ENCODE measurements around the gene CARS1.

The CARS1 gene

DNA sequence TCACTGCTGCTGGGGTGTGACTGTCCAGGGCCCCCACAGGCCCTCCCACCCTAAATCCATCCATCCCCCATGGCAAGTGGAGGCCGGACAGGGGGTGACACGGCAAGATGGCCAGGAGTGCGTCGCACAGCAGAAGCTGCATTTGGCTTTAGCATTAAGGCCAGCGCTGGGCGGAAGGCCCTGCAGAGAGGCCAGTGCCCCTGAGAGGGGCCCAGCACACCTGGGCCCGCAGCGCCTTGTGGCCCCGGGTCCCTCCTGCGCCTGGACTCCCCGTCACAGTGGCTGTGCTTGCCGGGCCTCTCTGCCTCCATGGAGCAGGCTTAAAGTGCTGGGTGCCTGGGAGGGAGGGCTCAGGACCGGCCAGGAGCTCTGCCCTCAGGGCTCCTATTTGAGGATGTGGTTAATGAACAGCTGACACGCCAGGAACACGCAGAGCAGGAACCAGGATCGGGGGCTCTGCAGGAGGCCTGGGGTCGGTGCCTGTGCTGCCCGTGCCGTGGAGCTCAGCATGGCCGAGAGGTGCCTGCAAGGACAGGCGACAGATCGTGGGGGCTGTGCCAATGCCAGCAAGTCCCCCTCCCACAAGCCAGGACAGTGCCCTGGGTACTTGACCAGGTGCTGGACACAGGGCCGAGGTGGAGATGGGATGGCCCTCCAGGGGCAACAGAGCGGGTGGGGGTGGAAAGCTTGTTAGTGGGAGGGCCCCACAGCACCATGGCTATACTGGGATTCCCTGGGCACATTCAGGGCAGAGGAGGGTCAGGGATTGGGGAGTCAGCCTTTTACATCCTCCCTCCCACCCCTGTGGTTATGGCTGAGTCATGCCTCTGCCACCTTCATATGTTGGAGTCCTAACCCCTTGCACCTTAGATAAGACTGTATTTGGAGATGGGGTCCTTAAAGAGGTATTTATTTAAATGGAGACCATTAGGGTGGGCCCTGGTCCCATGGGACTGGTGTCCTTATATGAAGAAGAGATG lies 30.9 kb upstream of the CARS1 start:
- H3K9ac ChIP-seq (ENCODE audit: insufficient read length, low read depth) = peak overlapping the region; percentile 21
- no peaks in the 10 kb centered on the region for H3K9me3 ChIP-seq (ENCODE audit: insufficient read depth, low read length)
- peaks cover 3% of the 10 kb centered on the region for H3K27me3 ChIP-seq (ENCODE audit: insufficient read depth, insufficient read length)
- peaks cover 22% of the 10 kb centered on the region for H3K4me1 ChIP-seq (ENCODE audit: insufficient read depth, insufficient read length)
- no peak overlapping the region for H3K4me3 ChIP-seq (ENCODE audit: insufficient read length, low read depth)
- TF ChIP-seq ZNF274 (IDR thresholded peaks at IDR 0.05; ENCODE audit: low read depth, low read length) = no peak
- no peak for TF ChIP-seq YY1 (IDR thresholded peaks at IDR 0.05; ENCODE audit: insufficient read depth, insufficient read length)
- no peak for TF ChIP-seq SUZ12 (IDR thresholded peaks at IDR 0.05; ENCODE audit: extremely low read depth, insufficient read depth, insufficient read length)
- no peak for DNase-seq (ENCODE audit: low read depth, low spot score)
- peaks cover 30% of the 10 kb centered on the region for H3K36me3 ChIP-seq (ENCODE audit: insufficient read depth, insufficient read length, low read length)

DNA sequence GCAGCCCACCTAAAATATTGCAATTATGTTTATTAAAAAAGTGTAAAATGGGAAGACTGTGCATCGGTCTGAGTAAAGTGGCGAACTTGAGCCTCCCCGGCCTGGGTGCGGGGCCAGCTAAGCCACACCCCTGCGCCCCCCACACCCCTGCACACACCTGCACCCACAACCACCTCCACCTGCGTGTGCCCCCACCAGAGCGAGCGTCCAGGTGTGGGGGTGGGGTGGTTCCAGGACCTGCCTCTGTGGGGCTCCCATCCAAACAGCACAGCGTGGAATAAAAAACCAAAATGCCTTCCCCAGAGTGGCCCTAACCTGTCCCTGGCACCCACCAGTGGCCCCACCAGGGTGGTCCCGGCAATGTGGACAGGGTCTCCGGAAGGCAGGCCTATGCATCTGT lies 30.1 kb upstream of the CARS1 start:
- Histone ChIP-seq H3K36me3 (ENCODE audit: insufficient read depth, insufficient read length, low read length) (peaks cover 22% of the 10 kb centered on the region), H3K4me1 (ENCODE audit: insufficient read depth, insufficient read length) (peaks cover 15% of the 10 kb centered on the region), H3K4me3 (ENCODE audit: insufficient read length, low read depth) (no peak overlapping the region), H3K27me3 (ENCODE audit: insufficient read depth, insufficient read length) (peaks cover 3% of the 10 kb centered on the region), H3K9me3 (ENCODE audit: insufficient read depth, low read length) (no peaks in the 10 kb centered on the region), H3K9ac (ENCODE audit: insufficient read length, low read depth) (no peak overlapping the region)
- DNase-seq (ENCODE audit: low read depth, low spot score) = no peak
- TF ChIP-seq ZNF274 (IDR thresholded peaks at IDR 0.05; ENCODE audit: low read depth, low read length) = no peak
- no peak for TF ChIP-seq SUZ12 (IDR thresholded peaks at IDR 0.05; ENCODE audit: extremely low read depth, insufficient read depth, insufficient read length)
- no peak for TF ChIP-seq YY1 (IDR thresholded peaks at IDR 0.05; ENCODE audit: insufficient read depth, insufficient read length)

DNA sequence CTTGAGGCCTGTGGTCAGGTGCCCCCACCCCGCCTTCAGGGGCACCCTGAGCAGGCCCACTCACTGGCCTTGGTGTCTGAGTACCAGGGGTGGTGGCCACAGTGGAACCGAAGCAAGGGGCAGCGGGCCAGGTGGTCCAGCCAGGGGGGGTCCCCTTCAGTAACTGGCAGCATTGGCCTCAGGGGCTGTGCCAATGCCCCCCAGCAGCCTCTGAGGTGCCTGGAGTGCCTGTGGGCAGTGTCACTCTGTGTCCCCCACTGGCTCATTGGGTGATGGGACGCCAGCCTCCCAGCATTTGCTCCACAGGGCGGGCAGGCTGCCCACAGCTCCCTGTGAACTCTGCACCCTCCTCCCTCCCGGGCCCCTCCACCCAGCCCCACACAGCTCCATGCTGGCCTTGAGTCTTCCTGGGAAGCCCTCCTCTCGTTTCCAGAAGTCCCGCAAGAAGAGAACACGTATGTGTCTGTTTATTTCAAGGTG lies 29.5 kb upstream of the CARS1 start:
- Histone ChIP-seq H3K9ac (ENCODE audit: insufficient read length, low read depth) (no peak overlapping the region), H3K4me1 (ENCODE audit: insufficient read depth, insufficient read length) (peaks cover 10% of the 10 kb centered on the region), H3K4me3 (ENCODE audit: insufficient read length, low read depth) (no peak overlapping the region), H3K36me3 (ENCODE audit: insufficient read depth, insufficient read length, low read length) (peaks cover 21% of the 10 kb centered on the region), H3K27me3 (ENCODE audit: insufficient read depth, insufficient read length) (peaks cover 3% of the 10 kb centered on the region), H3K9me3 (ENCODE audit: insufficient read depth, low read length) (no peaks in the 10 kb centered on the region)
- no peak for DNase-seq (ENCODE audit: low read depth, low spot score)
- TF ChIP-seq YY1 (IDR thresholded peaks at IDR 0.05; ENCODE audit: insufficient read depth, insufficient read length) = no peak
- TF ChIP-seq ZNF274 (IDR thresholded peaks at IDR 0.05; ENCODE audit: low read depth, low read length) = no peak
- no peak for TF ChIP-seq SUZ12 (IDR thresholded peaks at IDR 0.05; ENCODE audit: extremely low read depth, insufficient read depth, insufficient read length)

DNA sequence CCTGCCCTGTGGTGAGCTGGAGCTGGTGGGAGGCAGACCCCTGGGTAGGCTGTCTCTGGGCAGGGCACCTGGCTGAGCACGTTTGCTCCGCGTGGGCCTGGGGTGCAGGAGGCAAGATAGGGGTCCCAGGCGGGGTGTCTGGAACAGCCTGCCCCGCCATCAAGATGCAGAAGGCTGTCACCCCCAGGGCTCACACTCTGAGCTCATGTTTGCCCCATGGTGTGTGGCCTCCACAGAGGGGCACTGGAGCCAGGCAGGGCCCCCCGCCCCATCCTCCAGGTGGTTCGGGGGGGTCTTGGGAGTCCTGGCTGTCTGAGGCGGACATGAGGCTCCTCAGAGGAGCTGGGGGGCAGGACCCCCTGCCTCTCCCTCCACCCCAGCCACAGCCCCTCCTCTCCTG lies 28.9 kb upstream of the CARS1 start:
- Histone ChIP-seq H3K27me3 (ENCODE audit: insufficient read depth, insufficient read length) (peaks cover 3% of the 10 kb centered on the region), H3K9me3 (ENCODE audit: insufficient read depth, low read length) (no peaks in the 10 kb centered on the region), H3K4me3 (ENCODE audit: insufficient read length, low read depth) (no peak overlapping the region), H3K36me3 (ENCODE audit: insufficient read depth, insufficient read length, low read length) (peaks cover 19% of the 10 kb centered on the region), H3K9ac (ENCODE audit: insufficient read length, low read depth) (no peak overlapping the region), H3K4me1 (ENCODE audit: insufficient read depth, insufficient read length) (peaks cover 5% of the 10 kb centered on the region)
- no peak for DNase-seq (ENCODE audit: low read depth, low spot score)
- no peak for TF ChIP-seq ZNF274 (IDR thresholded peaks at IDR 0.05; ENCODE audit: low read depth, low read length)
- TF ChIP-seq SUZ12 (IDR thresholded peaks at IDR 0.05; ENCODE audit: extremely low read depth, insufficient read depth, insufficient read length) = no peak
- no peak for TF ChIP-seq YY1 (IDR thresholded peaks at IDR 0.05; ENCODE audit: insufficient read depth, insufficient read length)

DNA sequence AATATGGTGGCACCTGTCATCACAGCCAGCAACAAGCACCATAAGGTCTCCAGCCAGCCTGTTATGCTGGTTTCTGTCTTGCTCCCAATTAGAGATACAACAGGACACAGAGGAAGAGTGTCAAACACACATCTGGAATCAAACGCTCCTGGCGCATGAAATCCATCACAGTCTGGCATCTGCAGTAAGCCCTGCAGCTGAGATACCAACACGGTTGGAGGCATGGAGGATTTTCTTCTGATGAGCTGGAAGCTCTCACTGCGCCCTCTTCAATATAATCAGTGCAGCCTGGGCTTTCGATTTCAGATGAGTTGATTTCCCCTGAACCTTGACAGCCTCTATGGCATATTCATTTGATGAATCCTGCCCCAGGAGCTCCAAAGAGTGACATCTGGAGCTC lies 27.8 kb upstream of the CARS1 start:
- Histone ChIP-seq H3K4me1 (ENCODE audit: insufficient read depth, insufficient read length) (peaks cover 5% of the 10 kb centered on the region), H3K9ac (ENCODE audit: insufficient read length, low read depth) (no peak overlapping the region), H3K4me3 (ENCODE audit: insufficient read length, low read depth) (no peak overlapping the region), H3K36me3 (ENCODE audit: insufficient read depth, insufficient read length, low read length) (peaks cover 9% of the 10 kb centered on the region), H3K27me3 (ENCODE audit: insufficient read depth, insufficient read length) (peaks cover 3% of the 10 kb centered on the region), H3K9me3 (ENCODE audit: insufficient read depth, low read length) (no peaks in the 10 kb centered on the region)
- no peak for DNase-seq (ENCODE audit: low read depth, low spot score)
- TF ChIP-seq YY1 (IDR thresholded peaks at IDR 0.05; ENCODE audit: insufficient read depth, insufficient read length) (no peak), ZNF274 (IDR thresholded peaks at IDR 0.05; ENCODE audit: low read depth, low read length) (no peak), SUZ12 (IDR thresholded peaks at IDR 0.05; ENCODE audit: extremely low read depth, insufficient read depth, insufficient read length) (no peak)

DNA sequence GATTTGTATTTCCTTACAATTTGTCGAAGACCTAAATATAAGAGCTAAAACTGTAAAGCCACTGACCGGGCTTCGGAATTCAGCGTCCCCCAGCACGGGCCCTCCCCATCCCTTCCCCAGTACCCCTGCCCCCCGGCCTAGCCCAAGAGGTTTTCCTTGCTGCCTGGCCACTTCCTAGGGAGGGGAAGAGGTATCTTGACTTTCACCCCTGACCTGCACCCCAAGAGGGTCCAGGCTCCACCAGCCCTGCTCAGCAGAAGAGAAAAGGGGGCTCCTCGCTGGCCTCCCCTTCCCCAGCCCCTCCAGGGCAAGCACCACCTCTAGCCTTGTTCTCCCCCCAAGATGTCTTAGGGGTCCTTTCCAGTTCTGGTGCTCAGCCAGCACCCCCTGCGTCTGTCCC lies 26.1 kb upstream of the CARS1 start:
- Histone ChIP-seq H3K9ac (ENCODE audit: insufficient read length, low read depth) (no peak overlapping the region), H3K4me3 (ENCODE audit: insufficient read length, low read depth) (no peak overlapping the region), H3K36me3 (ENCODE audit: insufficient read depth, insufficient read length, low read length) (no peaks in the 10 kb centered on the region), H3K27me3 (ENCODE audit: insufficient read depth, insufficient read length) (peaks cover 3% of the 10 kb centered on the region), H3K4me1 (ENCODE audit: insufficient read depth, insufficient read length) (peaks cover 5% of the 10 kb centered on the region), H3K9me3 (ENCODE audit: insufficient read depth, low read length) (no peaks in the 10 kb centered on the region)
- TF ChIP-seq YY1 (IDR thresholded peaks at IDR 0.05; ENCODE audit: insufficient read depth, insufficient read length) = no peak
- no peak for TF ChIP-seq SUZ12 (IDR thresholded peaks at IDR 0.05; ENCODE audit: extremely low read depth, insufficient read depth, insufficient read length)
- TF ChIP-seq ZNF274 (IDR thresholded peaks at IDR 0.05; ENCODE audit: low read depth, low read length) = no peak
- no peak for DNase-seq (ENCODE audit: low read depth, low spot score)

DNA sequence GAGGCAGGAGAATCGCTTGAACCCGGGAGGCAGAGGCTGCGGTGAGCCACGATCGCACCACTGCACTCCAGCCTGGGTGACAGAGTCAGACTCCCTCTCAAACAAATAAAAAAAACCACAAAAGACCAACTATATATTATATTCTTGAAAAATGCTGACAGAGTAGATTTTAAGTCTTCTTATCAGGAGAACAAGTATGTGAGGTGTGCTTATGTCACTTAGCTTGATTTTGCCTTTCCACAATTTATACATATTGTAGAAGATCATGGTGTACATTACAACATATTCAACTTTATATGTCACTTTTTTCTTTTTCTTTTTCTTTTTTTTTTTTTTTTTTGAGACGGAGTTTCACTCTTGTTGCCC lies 24.1 kb upstream of the CARS1 start:
- H3K9me3 ChIP-seq (ENCODE audit: insufficient read depth, low read length) = no peaks in the 10 kb centered on the region
- H3K36me3 ChIP-seq (ENCODE audit: insufficient read depth, insufficient read length, low read length) = no peaks in the 10 kb centered on the region
- H3K4me3 ChIP-seq (ENCODE audit: insufficient read length, low read depth) = no peak overlapping the region
- peaks cover 3% of the 10 kb centered on the region for H3K27me3 ChIP-seq (ENCODE audit: insufficient read depth, insufficient read length)
- no peak for DNase-seq (ENCODE audit: low read depth, low spot score)
- TF ChIP-seq YY1 (IDR thresholded peaks at IDR 0.05; ENCODE audit: insufficient read depth, insufficient read length) (no peak), SUZ12 (IDR thresholded peaks at IDR 0.05; ENCODE audit: extremely low read depth, insufficient read depth, insufficient read length) (no peak), ZNF274 (IDR thresholded peaks at IDR 0.05; ENCODE audit: low read depth, low read length) (no peak)
- H3K9ac ChIP-seq (ENCODE audit: insufficient read length, low read depth) = no peak overlapping the region
- peaks cover under 1% of the 10 kb centered on the region for H3K4me1 ChIP-seq (ENCODE audit: insufficient read depth, insufficient read length)

Data from NT2/D1 (cell line).